Smooth muscle cell (in vitro differentiated cells): ENCODE data around the gene SCAMP3. TPM values are rescaled to one million over a fixed set of nuclear protein-coding genes. Genes with fewer than 3 reads are reported as not detected.
"Not testable (repeated sequence)": the region's sequence is repeated elsewhere in the genome, so short reads cannot be mapped to it uniquely, and the experiment has no call there.

Experiments
- DNase-seq: peaks from one replicate; lab custom pipeline; 2025; ENCODE audit not compliant: unreplicated experiment; lab: John Stamatoyannopoulos, UW
- H2AFZ ChIP-seq: fragments of 200-600 bp; sonication (generic); 2 replicates; pipeline ENCODE4 v1.6.0; 2016; ENCODE audit warnings: antibody characterized with exemption, low read depth, mild to moderate bottlenecking
- H3F3A ChIP-seq: fragments of 200-600 bp; sonication (generic); 2 replicates; pipeline ENCODE4 v1.6.0; 2017; ENCODE audit warnings: antibody characterized with exemption, low read depth
- H3K27ac ChIP-seq: fragments of 200-600 bp; sonication (generic); 2 replicates; pipeline ENCODE4 v1.5.1; 2016; ENCODE audit warnings: low read depth, mild to moderate bottlenecking
- H3K27me3 ChIP-seq: fragments of 200-600 bp; sonication (generic); 2 replicates; pipeline ENCODE4 v1.6.1; 2016; ENCODE audit warnings: low read depth, mild to moderate bottlenecking
- H3K36me3 ChIP-seq: fragments of 200-600 bp; sonication (generic); 2 replicates; pipeline ENCODE4 v1.5.1; 2016; ENCODE audit warnings: low read depth
- H3K4me1 ChIP-seq: fragments of 200-600 bp; sonication (generic); 2 replicates; pipeline ENCODE4 v1.5.1; 2016; ENCODE audit warnings: low read depth
- H3K4me2 ChIP-seq: fragments of 200-600 bp; sonication (generic); 2 replicates; pipeline ENCODE4 v1.6.0; 2016; ENCODE audit warnings: mild to moderate bottlenecking
- H3K4me3 ChIP-seq: fragments of 200-600 bp; sonication (generic); 2 replicates; pipeline ENCODE4 v1.5.1; 2016; ENCODE audit warnings: mild to moderate bottlenecking
- H3K79me2 ChIP-seq: fragments of 200-600 bp; sonication (generic); 2 replicates; pipeline ENCODE4 v1.6.0; 2016; ENCODE audit warnings: low read depth, mild to moderate bottlenecking
- H3K9ac ChIP-seq: fragments of 200-600 bp; sonication (generic); 2 replicates; pipeline ENCODE4 v1.6.0; 2016; ENCODE audit warnings: low read depth
- H3K9me3 ChIP-seq: fragments of 200-600 bp; sonication (generic); replicated peaks from 2 replicates; pipeline ENCODE4 v1.5.1; 2016; ENCODE audit warnings: low read depth
- H4K20me1 ChIP-seq: fragments of 200-600 bp; sonication (generic); 2 replicates; pipeline ENCODE4 v1.6.0; 2016; ENCODE audit warnings: low read depth
- WGBS: methylation state at CpG from one replicate; pipeline ENCODE4 v1.1.7; 2016; ENCODE audit warnings: low lambda C conversion rate; 5-methylcytosine and 5-hydroxymethylcytosine counted together
- polyA plus RNA-seq: library from polyadenylated mRNA; unstranded; fragments of >200 nt; fragmentation: Nextera tagmentation; extraction: Ambion mirVana; gene quantifications from 2 replicates; pipeline ENCODE4 v1.2.1, GENCODE V29; 2016
- total RNA-seq: library from RNA; depleted of rRNA; stranded (reverse); fragments of >200 nt; gene quantifications from 2 replicates; pipeline ENCODE4 v1.2.3, GENCODE V29; 2014
- TF ChIP-seq, protein P1 (sequence below): fragments of 200-600 bp; sonication (generic); IDR thresholded peaks from 2 replicates; pipeline ENCODE4 v1.5.1; 2017; ENCODE audit warnings: borderline replicate concordance, mild to moderate bottlenecking, antibody characterized with exemption; ENCODE audit not compliant: insufficient read depth, poor library complexity, severe bottlenecking

SCAMP3 gene
- total and polyA plus RNA-seq, 2 experiments from 2014 or later, result 51.4 to 118 TPM

DNA sequence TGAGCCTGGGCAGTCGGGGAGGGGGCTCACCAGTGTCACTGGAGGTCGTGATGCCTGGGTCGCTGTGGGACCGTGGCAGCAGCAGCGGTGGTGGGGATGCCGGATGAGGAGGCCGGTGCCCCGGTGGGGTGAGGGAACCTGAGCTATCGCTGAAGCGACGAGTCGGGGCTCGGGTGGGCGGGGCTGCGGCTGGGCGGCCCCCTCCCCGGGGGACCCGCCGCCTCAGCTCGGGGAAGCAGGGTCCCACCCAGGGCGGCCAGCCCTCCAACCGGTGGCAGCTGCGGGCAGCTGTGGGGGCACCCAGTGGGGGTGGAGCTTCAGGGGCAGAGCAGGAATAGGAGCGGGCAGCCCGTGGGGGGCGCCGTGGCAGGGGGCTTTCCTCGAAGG, 11.9 kb downstream of the SCAMP3 start:
- Histone ChIP-seq H3K27ac (no peak overlapping the region), H4K20me1 (no peaks in the 10 kb centered on the region), H3K4me2 (peak overlapping the region; percentile 63), H3K79me2 (peaks cover 8% of the 10 kb centered on the region), H3K36me3 (no peaks in the 10 kb centered on the region), H3K4me1 (peaks cover 20% of the 10 kb centered on the region), H3F3A (peaks cover under 1% of the 10 kb centered on the region), H3K4me3 (no peak overlapping the region), H3K27me3 (no peaks in the 10 kb centered on the region), H2AFZ (no peak overlapping the region), H3K9me3 (no peaks in the 10 kb centered on the region), H3K9ac (no peak overlapping the region)
- 44% methylated on average over 12 of the region's 28 CpGs for WGBS
- DNase-seq, result no peak
- TF ChIP-seq, protein P1, sequence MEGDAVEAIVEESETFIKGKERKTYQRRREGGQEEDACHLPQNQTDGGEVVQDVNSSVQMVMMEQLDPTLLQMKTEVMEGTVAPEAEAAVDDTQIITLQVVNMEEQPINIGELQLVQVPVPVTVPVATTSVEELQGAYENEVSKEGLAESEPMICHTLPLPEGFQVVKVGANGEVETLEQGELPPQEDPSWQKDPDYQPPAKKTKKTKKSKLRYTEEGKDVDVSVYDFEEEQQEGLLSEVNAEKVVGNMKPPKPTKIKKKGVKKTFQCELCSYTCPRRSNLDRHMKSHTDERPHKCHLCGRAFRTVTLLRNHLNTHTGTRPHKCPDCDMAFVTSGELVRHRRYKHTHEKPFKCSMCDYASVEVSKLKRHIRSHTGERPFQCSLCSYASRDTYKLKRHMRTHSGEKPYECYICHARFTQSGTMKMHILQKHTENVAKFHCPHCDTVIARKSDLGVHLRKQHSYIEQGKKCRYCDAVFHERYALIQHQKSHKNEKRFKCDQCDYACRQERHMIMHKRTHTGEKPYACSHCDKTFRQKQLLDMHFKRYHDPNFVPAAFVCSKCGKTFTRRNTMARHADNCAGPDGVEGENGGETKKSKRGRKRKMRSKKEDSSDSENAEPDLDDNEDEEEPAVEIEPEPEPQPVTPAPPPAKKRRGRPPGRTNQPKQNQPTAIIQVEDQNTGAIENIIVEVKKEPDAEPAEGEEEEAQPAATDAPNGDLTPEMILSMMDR, result no peak

DNA sequence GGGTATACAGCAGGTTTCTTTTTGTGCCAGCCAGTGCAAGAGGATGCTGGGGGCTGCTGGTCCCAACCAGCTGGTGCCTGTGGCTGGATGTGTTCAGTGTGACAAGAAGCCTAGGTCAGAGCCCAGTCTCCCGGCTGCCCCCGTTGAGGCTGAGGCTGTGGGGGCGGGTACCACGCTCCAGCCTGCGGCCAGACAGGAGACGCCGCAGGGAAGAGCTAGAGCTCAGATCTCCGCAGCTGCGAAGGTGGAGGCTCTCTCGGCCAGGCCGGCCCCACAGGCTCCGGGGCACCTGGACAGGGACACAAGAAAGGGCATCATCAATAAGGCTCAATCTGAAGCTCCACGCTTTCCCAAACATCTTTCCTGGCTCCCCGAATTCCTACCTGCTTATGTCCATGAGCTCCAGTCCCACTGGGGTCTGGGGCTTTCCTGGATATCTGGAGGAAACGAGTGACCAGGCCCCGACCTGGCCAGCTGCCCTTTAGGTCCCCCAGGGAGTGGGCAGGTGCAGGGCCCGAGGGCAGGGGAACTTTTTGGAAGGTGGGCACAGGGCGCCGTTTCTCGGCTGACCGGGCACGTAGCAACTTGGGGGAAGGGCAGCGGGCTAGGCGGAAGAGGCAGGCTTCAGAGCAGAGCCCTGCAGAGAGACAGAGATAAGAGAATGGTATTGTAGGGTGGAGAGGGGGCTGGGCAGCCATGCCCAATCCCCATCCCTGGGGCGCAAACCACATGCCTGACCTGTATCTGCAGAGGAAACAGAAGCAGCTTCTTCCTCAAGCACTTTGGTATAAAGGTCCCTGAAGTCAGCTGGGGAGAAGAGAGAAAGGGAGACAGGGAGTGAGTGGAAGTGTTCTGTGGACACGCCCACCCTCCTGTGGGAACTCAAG, 14.2 kb downstream of the SCAMP3 start:
- WGBS, result 97% methylated on average over 26 of the region's 26 CpGs
- H2AFZ ChIP-seq, result no peak overlapping the region
- H3K4me3 ChIP-seq, result no peak overlapping the region
- no peaks in the 10 kb centered on the region for H3K36me3 ChIP-seq
- peaks cover 12% of the 10 kb centered on the region for H3F3A ChIP-seq
- H3K27ac ChIP-seq, result no peak overlapping the region
- TF ChIP-seq, protein P1, result no peak
- H3K4me1 ChIP-seq, result no peaks in the 10 kb centered on the region
- no peak overlapping the region for H3K4me2 ChIP-seq
- no peaks in the 10 kb centered on the region for H3K27me3 ChIP-seq
- no peak overlapping the region for H3K9ac ChIP-seq
- DNase-seq, result no peak
- no peaks in the 10 kb centered on the region for H3K9me3 ChIP-seq
- no peaks in the 10 kb centered on the region for H3K79me2 ChIP-seq
- no peaks in the 10 kb centered on the region for H4K20me1 ChIP-seq

DNA sequence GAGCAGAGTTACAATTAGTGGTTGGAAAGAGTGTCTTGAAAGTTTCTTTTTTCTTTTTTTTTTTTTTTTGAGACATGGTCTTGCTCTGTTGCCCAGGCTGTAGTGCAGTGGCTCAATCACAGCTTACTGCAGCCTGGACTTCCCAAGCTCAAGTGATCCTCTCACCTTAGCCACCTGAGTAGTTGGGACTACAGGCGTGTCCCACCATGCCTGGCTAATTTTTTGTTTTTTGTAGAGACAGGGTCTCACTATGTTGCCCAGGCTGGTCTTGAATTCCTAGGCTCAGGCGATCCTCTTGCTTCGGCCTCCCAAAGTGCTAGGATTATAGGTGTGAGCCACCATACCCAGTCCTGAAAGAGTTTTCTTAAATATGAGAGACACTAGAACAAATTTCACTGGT, 15.4 kb downstream of the SCAMP3 start:
- not testable (repeated sequence) for H2AFZ ChIP-seq, H3K79me2 ChIP-seq, H3K27ac ChIP-seq, H3K4me2 ChIP-seq, H3K4me3 ChIP-seq, H3K4me1 ChIP-seq, H3K27me3 ChIP-seq, H4K20me1 ChIP-seq, H3K36me3 ChIP-seq, H3K9me3 ChIP-seq, H3K9ac ChIP-seq, DNase-seq
- H3F3A ChIP-seq, result peaks cover 12% of the 10 kb centered on the region
- WGBS, result 94% methylated on average over 3 of the region's 3 CpGs

DNA sequence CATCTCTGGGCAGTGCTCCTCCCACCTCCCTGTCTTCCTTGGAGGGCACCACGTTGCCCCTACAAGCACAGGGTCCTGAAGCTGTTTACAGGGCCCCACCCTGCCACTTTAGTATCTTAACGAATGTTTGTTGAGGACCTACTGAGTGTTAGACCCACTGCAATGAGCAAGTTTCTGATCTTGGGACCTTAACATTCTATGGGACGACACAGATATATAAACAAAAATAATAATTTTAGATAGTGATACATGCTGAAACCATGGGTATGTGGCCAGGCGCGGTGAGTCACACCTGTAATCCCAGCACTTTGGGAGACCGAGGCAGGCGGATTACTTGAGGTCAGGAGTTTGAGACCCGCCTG, 17.0 kb downstream of the SCAMP3 start:
- Histone ChIP-seq H3K4me2 (peak overlapping the region; percentile 82), H3K4me1 (no peaks in the 10 kb centered on the region), H3K9ac (peak overlapping the region; percentile 4), H3F3A (peaks cover 12% of the 10 kb centered on the region), H3K27ac (peak overlapping the region; percentile 79), H2AFZ (peak overlapping the region; percentile 82), H3K27me3 (no peaks in the 10 kb centered on the region), H3K79me2 (no peaks in the 10 kb centered on the region), H4K20me1 (no peaks in the 10 kb centered on the region), H3K4me3 (peak overlapping the region; percentile 59), H3K9me3 (no peaks in the 10 kb centered on the region), H3K36me3 (no peaks in the 10 kb centered on the region)
- TF ChIP-seq, protein P1, result no peak
- WGBS, result 50% methylated on average over 8 of the region's 8 CpGs
- no peak for DNase-seq
